Breast epithelium (tissue), 3 donors: ENCODE results near the gene CLCA2.

Source experiments
- CTCF ChIP-seq, 3 donors: fragments of 450-650 bp; IDR thresholded peaks; one replicate each; pipeline ENCODE4 v1.5.1; 2016 to 2017; ENCODE audit warnings: antibody characterized with exemption in 3 of 3, mild to moderate bottlenecking in 3 of 3, moderate library complexity in 3 of 3
- POLR2A ChIP-seq: fragments of 450-650 bp; IDR thresholded peaks from one replicate; pipeline ENCODE4 v1.6.1; 2016; ENCODE audit warnings: antibody characterized with exemption, mild to moderate bottlenecking, moderate library complexity

GRCh38 chr1:86396498-86396890, 27.5 kb upstream of the CLCA2 start:
- TF ChIP-seq CTCF (IDR thresholded peaks at IDR 0.05): no peak
- no peak for TF ChIP-seq POLR2A
